Natural killer cell (primary cell): Measurements from ENCODE around the gene ZNF33B. TPM values are rescaled to one million over a fixed set of nuclear protein-coding genes. Genes with fewer than 3 reads are reported as not detected.

Experiments
- ATAC-seq, 3 donors: fragments of 150-1000 bp in 2 of 3; fragments of 200-7000 bp in 1 of 3; cut with Tn5 transposase; 1 replicate in 1 of 3; 2 replicates in 2 of 3; pipeline ENCODE4 v1.10.0; 2021; ENCODE audit warnings: mild to moderate bottlenecking in 2 of 3, moderate library complexity in 2 of 3
- DNase-seq, 2 donors: peaks; one replicate each; pipeline versions ENCODE4 v3.0.0 to v3.0.0-alpha.2; 2013 to 2021; ENCODE audit warnings: mixed read lengths in 1 of 2
- H3K27ac ChIP-seq: one replicate; pipeline ENCODE4 v1.5.1; 2013; ENCODE audit warnings: mild to moderate bottlenecking, low read length
- H3K27me3 ChIP-seq: one replicate; pipeline ENCODE4 v1.6.1; 2013; ENCODE audit warnings: low read length; ENCODE audit not compliant: control insufficient read depth, insufficient read depth
- H3K36me3 ChIP-seq: one replicate; pipeline ENCODE4 v1.6.1; 2013; ENCODE audit warnings: low read length; ENCODE audit not compliant: control insufficient read depth, insufficient read depth
- H3K4me1 ChIP-seq: one replicate; pipeline ENCODE4 v1.6.1; 2013; ENCODE audit warnings: low read length; ENCODE audit not compliant: control insufficient read depth, insufficient read depth
- H3K4me3 ChIP-seq: one replicate; pipeline ENCODE4 v1.5.1; 2013; ENCODE audit warnings: low read length
- H3K9me3 ChIP-seq: one replicate; pipeline ENCODE4 v1.6.1; 2013; ENCODE audit warnings: low read length; ENCODE audit not compliant: control insufficient read depth, insufficient read depth
- H3K27ac Mint-ChIP-seq, 2 donors: one replicate each; pipeline ENCODE4 v1.8.0; 2022; ENCODE audit warnings: mild to moderate bottlenecking in 2 of 2, mixed read lengths in 2 of 2, moderate library complexity in 1 of 2
- H3K27me3 Mint-ChIP-seq, 2 donors: one replicate each; pipeline ENCODE4 v1.8.0; 2022; ENCODE audit warnings: low read depth in 2 of 2, mixed read lengths in 2 of 2
- H3K36me3 Mint-ChIP-seq: one replicate; pipeline ENCODE4 v1.8.0; 2022; ENCODE audit warnings: mixed read lengths
- H3K4me1 Mint-ChIP-seq, 2 donors: one replicate each; pipeline ENCODE4 v1.8.0; 2022; ENCODE audit warnings: mixed read lengths in 2 of 2
- H3K4me3 Mint-ChIP-seq: one replicate; pipeline ENCODE4 v1.8.0; 2022; ENCODE audit warnings: mild to moderate bottlenecking, moderate library complexity, mixed read lengths
- H3K9me3 Mint-ChIP-seq, 2 donors: one replicate each; pipeline ENCODE4 v1.8.0; 2022; ENCODE audit warnings: mixed read lengths in 2 of 2
- CTCF ChIP-seq: fragments of 200-600 bp; IDR thresholded peaks from one replicate; pipeline ENCODE4 v1.8.0; 2022; ENCODE audit warnings: antibody characterized with exemption
- WGBS: methylation state at CpG from one replicate; pipeline ENCODE4 v1.1.7; 2013; ENCODE audit warnings: missing lambda C conversion rate; ENCODE audit not compliant: insufficient coverage; 5-methylcytosine and 5-hydroxymethylcytosine counted together
- intact Hi-C: fragments of 100-400 bp; cut with micrococcal nuclease; formaldehyde crosslinking; loops from one replicate; pipeline ENCODE4 v1.14.2; 2022
- total RNA-seq, 4 donors: library from RNA; stranded (reverse); fragments of 120-200 nt in 1 of 4; gene quantifications; one replicate each; pipeline versions ENCODE4 v1.2.3 to v1.2.4, GENCODE V29; 2013 to 2022

The ZNF33B gene
- total RNA-seq, 3 donors from 2014 or later (not counting 1 experiment from before 2014, with no cell fraction given): 14.8 to 25.6 (median 17.8) TPM

GRCh38 chr10:42609872-42610271 lies 28.5 kb downstream of the ZNF33B start:
- Mint-ChIP-seq H3K4me1 (peaks cover 7 to 27% of the 10 kb centered on the region in 2 donors), H3K27ac (no peak overlapping the region), H3K9me3 (no peaks in the 10 kb centered on the region), H3K27me3 (no peaks in the 10 kb centered on the region), H3K36me3 (peaks cover 18% of the 10 kb centered on the region), H3K4me3 (no peak overlapping the region)
- Histone ChIP-seq H3K36me3 (peaks cover 11% of the 10 kb centered on the region), H3K9me3 (no peaks in the 10 kb centered on the region), H3K27ac (no peak overlapping the region), H3K4me1 (no peaks in the 10 kb centered on the region), H3K27me3 (no peaks in the 10 kb centered on the region), H3K4me3 (no peak overlapping the region)
- intact Hi-C loops: no loop called here
- WGBS: 100% methylated on average over 1 of the region's 1 CpG
- ATAC-seq (no peak), DNase-seq (no peak)
- no peak for TF ChIP-seq CTCF

GRCh38 chr10:42598249-42598873 lies 40.0 kb downstream of the ZNF33B start:
- peaks cover 30% of the 10 kb centered on the region for H3K36me3 ChIP-seq
- 95% methylated on average over 4 of the region's 4 CpGs for WGBS
- Mint-ChIP-seq H3K9me3 (peaks cover 15 to 25% of the 10 kb centered on the region in 2 donors), H3K36me3 (peaks cover 42% of the 10 kb centered on the region), H3K27me3 (no peaks in the 10 kb centered on the region), H3K27ac (no peak overlapping the region), H3K4me1 (peaks cover 8 to 13% of the 10 kb centered on the region in 2 donors), H3K4me3 (no peak overlapping the region)
- peaks cover 8% of the 10 kb centered on the region for H3K9me3 ChIP-seq
- H3K27me3 ChIP-seq: no peaks in the 10 kb centered on the region
- no peak for TF ChIP-seq CTCF
- H3K27ac ChIP-seq: no peak overlapping the region
- no peak overlapping the region for H3K4me3 ChIP-seq
- intact Hi-C loops: no loop called here
- DNase-seq (no peak), ATAC-seq (no peak)
- H3K4me1 ChIP-seq: no peaks in the 10 kb centered on the region

- H3K36me3 Mint-ChIP-seq: peaks cover 57% of the 10 kb centered on the region
- Histone ChIP-seq H3K4me3 (no peak overlapping the region), H3K4me1 (no peaks in the 10 kb centered on the region), H3K27me3 (no peaks in the 10 kb centered on the region), H3K27ac (no peak overlapping the region), H3K36me3 (peaks cover 50% of the 10 kb centered on the region), H3K9me3 (peaks cover 15% of the 10 kb centered on the region)
- TF ChIP-seq CTCF: no peak
- no peak overlapping the region for H3K27ac Mint-ChIP-seq
- DNase-seq: no peak
- no peak overlapping the region for H3K4me3 Mint-ChIP-seq
- no peaks in the 10 kb centered on the region for H3K27me3 Mint-ChIP-seq
- H3K9me3 Mint-ChIP-seq: peaks cover 20 to 26% of the 10 kb centered on the region in 2 donors
- intact Hi-C loops: no loop called here
- ATAC-seq: no peak
- H3K4me1 Mint-ChIP-seq: no peaks in the 10 kb centered on the region
Observed at GRCh38 chr10:42596196-42596595, 42.2 kb downstream of the ZNF33B start.

- H3K27me3 Mint-ChIP-seq: no peaks in the 10 kb centered on the region
- peaks cover 50% of the 10 kb centered on the region for H3K36me3 ChIP-seq
- peaks cover 58% of the 10 kb centered on the region for H3K36me3 Mint-ChIP-seq
- H3K27ac ChIP-seq: no peak overlapping the region
- no peak overlapping the region for H3K4me3 ChIP-seq
- no peaks in the 10 kb centered on the region for H3K27me3 ChIP-seq
- TF ChIP-seq CTCF: no peak
- no peak overlapping the region for H3K4me3 Mint-ChIP-seq
- WGBS: 73% methylated on average over 5 of the region's 5 CpGs
- H3K9me3 ChIP-seq: peaks cover 19% of the 10 kb centered on the region
- no peaks in the 10 kb centered on the region for H3K4me1 ChIP-seq
- no peaks in the 10 kb centered on the region for H3K4me1 Mint-ChIP-seq
- H3K27ac Mint-ChIP-seq: no peak overlapping the region
- ATAC-seq (no peak), DNase-seq (no peak)
- intact Hi-C loops: no loop called here
- peaks cover 22 to 32% of the 10 kb centered on the region in 2 donors for H3K9me3 Mint-ChIP-seq
Observed at GRCh38 chr10:42594246-42594650, 44.1 kb downstream of the ZNF33B start.
